T-cell (primary cell): ENCODE results near the gene ADAMTSL1. TPM values are rescaled to one million over a fixed set of nuclear protein-coding genes. Genes with fewer than 3 reads are reported as not detected.

ENCODE experiments used
- ATAC-seq, 4 experiments: fragments of 200-7000 bp in 3 of 4; fragments of 150-1000 bp in 1 of 4; cut with Tn5 transposase; replicated peaks in 1 of 4; 1 replicate in 3 of 4; 2 replicates in 1 of 4; pipeline ENCODE4 v1.10.0; 2021; ENCODE audit warnings: moderate library complexity in 3 of 4, mild to moderate bottlenecking in 2 of 4, moderate number of reproducible peaks in 1 of 4
- CTCF ChIA-PET, 2 donors: fragments of 300-600 bp; sonication (Branson Sonifier 250); formaldehyde crosslinking; loops; one replicate each; lab custom pipeline; 2022; ENCODE audit warnings: antibody characterized with exemption in 2 of 2; lab: Charles Lee
- POLR2A ChIA-PET, 2 donors: fragments of 300-600 bp; sonication (Branson Sonifier 250); formaldehyde crosslinking; loops; one replicate each; lab custom pipeline; 2022; ENCODE audit warnings: antibody characterized with exemption in 2 of 2; lab: Charles Lee
- DNase-seq, 35 experiments: peaks; one replicate each; pipeline versions ENCODE4 v3.0.0 to v3.0.0-alpha.2; 2013 to 2023
- H3K27ac ChIP-seq: one replicate; pipeline ENCODE4 v1.5.1; 2013; ENCODE audit warnings: low read length
- H3K27me3 ChIP-seq, 2 experiments: replicated peaks in 1 of 2; 1 replicate in 1 of 2; 2 replicates in 1 of 2; pipeline versions ENCODE4 v1.6.1 to v1.7.0; 2013; ENCODE audit warnings: low read length in 1 of 2, mixed read lengths in 1 of 2; ENCODE audit not compliant: control insufficient read depth in 2 of 2, insufficient read depth in 2 of 2; ENCODE audit errors: extremely low read depth in 1 of 2
- H3K36me3 ChIP-seq, 2 donors: 1 replicate in 1 of 2; 2 replicates in 1 of 2; pipeline versions ENCODE4 v1.6.1 to v1.7.0; 2013; ENCODE audit warnings: low read length in 1 of 2; ENCODE audit not compliant: control insufficient read depth in 2 of 2, insufficient read depth in 1 of 2; ENCODE audit errors: extremely low read depth in 1 of 2
- H3K4me1 ChIP-seq, 2 experiments: 1 replicate in 1 of 2; 2 replicates in 1 of 2; pipeline versions ENCODE4 v1.6.1 to v1.7.0; 2013; ENCODE audit warnings: low read length in 2 of 2, mixed read lengths in 1 of 2; ENCODE audit not compliant: insufficient read depth in 2 of 2, control insufficient read depth in 1 of 2; ENCODE audit errors: extremely low read depth in 1 of 2
- H3K4me3 ChIP-seq, 2 donors: 1 replicate in 1 of 2; 2 replicates in 1 of 2; pipeline versions ENCODE4 v1.5.1 to v1.7.0; 2013; ENCODE audit warnings: mild to moderate bottlenecking in 2 of 2, low read length in 1 of 2, moderate library complexity in 1 of 2; ENCODE audit not compliant: control insufficient read depth in 1 of 2; ENCODE audit errors: extremely low read depth in 1 of 2
- H3K9me3 ChIP-seq: 2 replicates; pipeline ENCODE4 v1.7.0; 2013
- H3K27ac Mint-ChIP-seq, 2 donors: one replicate each; pipeline ENCODE4 v1.8.0; 2020 to 2021; ENCODE audit warnings: mild to moderate bottlenecking in 2 of 2, mixed read lengths in 2 of 2
- H3K27me3 Mint-ChIP-seq, 2 donors: one replicate each; pipeline ENCODE4 v1.8.0; 2021 to 2022; ENCODE audit warnings: mixed read lengths in 2 of 2
- H3K36me3 Mint-ChIP-seq: one replicate; pipeline ENCODE4 v1.8.0; 2021; ENCODE audit warnings: mixed read lengths
- H3K4me1 Mint-ChIP-seq, 3 donors: one replicate each; pipeline ENCODE4 v1.8.0; 2020 to 2022; ENCODE audit warnings: mixed read lengths in 3 of 3, mild to moderate bottlenecking in 1 of 3
- H3K4me3 Mint-ChIP-seq, 3 donors: one replicate each; pipeline ENCODE4 v1.8.0; 2020 to 2022; ENCODE audit warnings: mild to moderate bottlenecking in 3 of 3, mixed read lengths in 3 of 3, moderate library complexity in 3 of 3
- H3K9me3 Mint-ChIP-seq, 3 donors: one replicate each; pipeline ENCODE4 v1.8.0; 2020 to 2022; ENCODE audit warnings: mixed read lengths in 3 of 3
- WGBS: methylation state at CpG from one replicate; pipeline ENCODE4 v1.1.5; 2013; ENCODE audit warnings: missing lambda C conversion rate; ENCODE audit not compliant: insufficient coverage; 5-methylcytosine and 5-hydroxymethylcytosine counted together
- total RNA-seq, 35 experiments: library from RNA in 6 of 35; stranded (reverse) in 6 of 35; fragments of 120-200 nt in 1 of 35; gene quantifications; one replicate each; pipeline versions ENCODE4 v1.2.1 to v1.2.4 and lab custom pipeline; 2013 to 2026

ADAMTSL1 gene
- total RNA-seq, 5 donors from 2014 or later (not counting 1 experiment from before 2014, with no cell fraction given): 0.10 TPM; not detected in 4

- Mint-ChIP-seq H3K4me1 (no peaks in the 10 kb centered on the region), H3K36me3 (no peaks in the 10 kb centered on the region), H3K27me3 (peaks cover 0 to 6% of the 10 kb centered on the region in 2 donors), H3K4me3 (no peak overlapping the region), H3K27ac (no peak overlapping the region), H3K9me3 (no peaks in the 10 kb centered on the region)
- H3K9me3 ChIP-seq: no peaks in the 10 kb centered on the region
- ChIA-PET CTCF (no interaction called here), POLR2A (no interaction called here)
- H3K36me3 ChIP-seq: no peaks in the 10 kb centered on the region
- H3K4me3 ChIP-seq: no peak overlapping the region
- H3K27ac ChIP-seq: no peak overlapping the region
- ATAC-seq (no peak), DNase-seq (no peak)
- H3K27me3 ChIP-seq: no peaks in the 10 kb centered on the region
- no CpG with 5 or more reads among the region's 5 CpGs for WGBS
- no peaks in the 10 kb centered on the region for H3K4me1 ChIP-seq
Measured at GRCh38 chr9:18739641-18740318, 265.8 kb downstream of the ADAMTSL1 start.

- no peak overlapping the region for H3K27ac Mint-ChIP-seq
Measured at GRCh38 chr9:18741359-18741758, 267.4 kb downstream of the ADAMTSL1 start.

GRCh38 chr9:18741945-18742344 lies 268.0 kb downstream of the ADAMTSL1 start:
- H3K36me3 ChIP-seq: no peaks in the 10 kb centered on the region
- H3K27ac Mint-ChIP-seq: no peak overlapping the region
- WGBS: no CpG with 5 or more reads among the region's 1 CpG
- H3K9me3 ChIP-seq: no peaks in the 10 kb centered on the region
- no peak overlapping the region for H3K4me3 ChIP-seq
- no peak overlapping the region for H3K4me3 Mint-ChIP-seq
- H3K27me3 Mint-ChIP-seq: peaks cover 3 to 6% of the 10 kb centered on the region in 2 donors
- no peak for ATAC-seq
- no peak overlapping the region for H3K27ac ChIP-seq
- no peaks in the 10 kb centered on the region for H3K4me1 ChIP-seq
- ChIA-PET POLR2A (no interaction called here), CTCF (no interaction called here)
- no peaks in the 10 kb centered on the region for H3K4me1 Mint-ChIP-seq
- no peaks in the 10 kb centered on the region for H3K36me3 Mint-ChIP-seq
- no peaks in the 10 kb centered on the region for H3K27me3 ChIP-seq
- DNase-seq: no peak
- H3K9me3 Mint-ChIP-seq: no peaks in the 10 kb centered on the region

More at GRCh38 chr9:18741359-18741758, 267.4 kb downstream of the ADAMTSL1 start:
- Histone ChIP-seq H3K4me3 (no peak overlapping the region), H3K36me3 (no peaks in the 10 kb centered on the region), H3K9me3 (no peaks in the 10 kb centered on the region), H3K27ac (no peak overlapping the region), H3K4me1 (no peaks in the 10 kb centered on the region), H3K27me3 (no peaks in the 10 kb centered on the region)
- Mint-ChIP-seq H3K36me3 (no peaks in the 10 kb centered on the region), H3K9me3 (no peaks in the 10 kb centered on the region), H3K27me3 (peaks cover 3 to 6% of the 10 kb centered on the region in 2 donors), H3K4me3 (no peak overlapping the region), H3K4me1 (no peaks in the 10 kb centered on the region)
- ChIA-PET CTCF (no interaction called here), POLR2A (no interaction called here)
- DNase-seq: no peak
- ATAC-seq: no peak
- WGBS: no CpG with 5 or more reads among the region's 1 CpG

- ChIA-PET POLR2A (no interaction called here), CTCF (interaction anchor here in 1 of 2 donors (0.8 kb wide), 1 partner anchor 994 kb away, joined by 3 read pairs; no protein-coding TSS in a partner anchor)
- H3K27me3 ChIP-seq: peaks cover 0 to 4% of the 10 kb centered on the region in 2 experiments
- Mint-ChIP-seq H3K4me3 (no peak overlapping the region), H3K27ac (no peak overlapping the region), H3K36me3 (no peaks in the 10 kb centered on the region), H3K27me3 (peaks cover 5 to 6% of the 10 kb centered on the region in 2 donors), H3K9me3 (no peaks in the 10 kb centered on the region), H3K4me1 (no peaks in the 10 kb centered on the region)
- DNase-seq (no peak), ATAC-seq (no peak)
- no peak overlapping the region for H3K27ac ChIP-seq
- H3K4me1 ChIP-seq: no peaks in the 10 kb centered on the region
- H3K36me3 ChIP-seq: no peaks in the 10 kb centered on the region
- H3K4me3 ChIP-seq: no peak overlapping the region
- H3K9me3 ChIP-seq: no peaks in the 10 kb centered on the region
- 88% methylated on average over 1 of the region's 6 CpGs for WGBS
Measured at GRCh38 chr9:18743421-18743820, 269.5 kb downstream of the ADAMTSL1 start.

GRCh38 chr9:18743971-18744370 lies 270.0 kb downstream of the ADAMTSL1 start:
- no peak for DNase-seq
- 47% methylated on average over 2 of the region's 2 CpGs for WGBS
- H3K27ac ChIP-seq: no peak overlapping the region
- no peaks in the 10 kb centered on the region for H3K4me1 ChIP-seq
- H3K36me3 Mint-ChIP-seq: no peaks in the 10 kb centered on the region
- peaks cover 0 to 4% of the 10 kb centered on the region in 2 experiments for H3K27me3 ChIP-seq
- H3K9me3 Mint-ChIP-seq: no peaks in the 10 kb centered on the region
- H3K4me3 ChIP-seq: no peak overlapping the region
- H3K27me3 Mint-ChIP-seq: peaks cover 5 to 6% of the 10 kb centered on the region in 2 donors
- ChIA-PET CTCF (no interaction called here), POLR2A (no interaction called here)
- no peak overlapping the region for H3K27ac Mint-ChIP-seq
- H3K4me1 Mint-ChIP-seq: no peaks in the 10 kb centered on the region
- ATAC-seq: no peak
- H3K4me3 Mint-ChIP-seq: no peak overlapping the region
- no peaks in the 10 kb centered on the region for H3K36me3 ChIP-seq
- no peaks in the 10 kb centered on the region for H3K9me3 ChIP-seq

- no CpG with 5 or more reads among the region's 2 CpGs for WGBS
- H3K36me3 ChIP-seq: no peaks in the 10 kb centered on the region
- H3K27me3 ChIP-seq: peaks cover 0 to 7% of the 10 kb centered on the region in 2 experiments
- H3K36me3 Mint-ChIP-seq: no peaks in the 10 kb centered on the region
- H3K4me3 ChIP-seq: no peak overlapping the region
- CTCF ChIA-PET: no interaction called here
- H3K9me3 Mint-ChIP-seq: no peaks in the 10 kb centered on the region
- DNase-seq: no peak
- H3K27me3 Mint-ChIP-seq: peaks cover 5 to 6% of the 10 kb centered on the region in 2 donors
- H3K27ac ChIP-seq: no peak overlapping the region
- no peak for ATAC-seq
- POLR2A ChIA-PET: no interaction called here
- no peak overlapping the region for H3K4me3 Mint-ChIP-seq
- H3K9me3 ChIP-seq: no peaks in the 10 kb centered on the region
- no peaks in the 10 kb centered on the region for H3K4me1 ChIP-seq
- H3K4me1 Mint-ChIP-seq: no peaks in the 10 kb centered on the region
- no peak overlapping the region for H3K27ac Mint-ChIP-seq
Measured at GRCh38 chr9:18745710-18746109, 271.8 kb downstream of the ADAMTSL1 start.
